Stimulated activated CD8-positive, alpha-beta memory T cell treated with anti-CD3 and anti-CD28 coated beads, Interleukin-15, amount 100 ng/mL, for 4 hours (primary cell): Measurements from ENCODE around the gene IFNA8.
"Not testable (repeated sequence)": the region's sequence is repeated elsewhere in the genome, so short reads cannot be mapped to it uniquely, and the experiment has no call there.

Source experiments
- DNase-seq, 2 donors: peaks; one replicate each; pipeline ENCODE4 v3.0.0-alpha.2; 2020; ENCODE audit warnings: low read depth in 2 of 2

Gene IFNA8

GRCh38 chr9:21408817-21409216 lies at the start of gene IFNA8:
IFNA8 (plus strand) TSS chr9:21409117; CDS start chr9:21409177, 60 bp downstream.
- no peak for DNase-seq

GRCh38 chr9:21362287-21362686 lies 46.6 kb upstream of the IFNA8 start:
- no peak for DNase-seq

- not testable (repeated sequence) for DNase-seq
Measured at GRCh38 chr9:21367169-21367568, 41.7 kb upstream of the IFNA8 start.

GRCh38 chr9:21367957-21368356 lies 41.0 kb upstream of the IFNA8 start, which contains the start of gene IFNA13:
IFNA13 (minus strand) TSS chr9:21368057; CDS start chr9:21368010, 47 bp downstream.
- DNase-seq = no peak

- not testable (repeated sequence) for DNase-seq
Measured at GRCh38 chr9:21371467-21371866, 37.5 kb upstream of the IFNA8 start.

- DNase-seq = no peak
Measured at GRCh38 chr9:21381448-21382339, 27.2 kb upstream of the IFNA8 start.

- DNase-seq = no peak
Measured at GRCh38 chr9:21383627-21384026, 25.3 kb upstream of the IFNA8 start.

- no peak for DNase-seq
Measured at GRCh38 chr9:21385131-21385670, 23.7 kb upstream of the IFNA8 start, which contains the start of gene IFNA2. IFNA2 (minus strand) TSS chr9:21385398; CDS start chr9:21385329, 69 bp downstream.

GRCh38 chr9:21392270-21392669 lies 16.6 kb upstream of the IFNA8 start:
- no peak for DNase-seq

GRCh38 chr9:21395778-21396717 lies 12.9 kb upstream of the IFNA8 start:
- peak in 1 of 2 donors; percentile 8 for DNase-seq

- no peak for DNase-seq
Measured at GRCh38 chr9:21398955-21399489, 9.9 kb upstream of the IFNA8 start.

GRCh38 chr9:21399956-21400355 lies 9.0 kb upstream of the IFNA8 start:
- no peak for DNase-seq

GRCh38 chr9:21402386-21403251 lies 6.3 kb upstream of the IFNA8 start:
- no peak for DNase-seq

- no peak for DNase-seq
Measured at GRCh38 chr9:21404146-21404545, 4.8 kb upstream of the IFNA8 start.

GRCh38 chr9:21412107-21412506 lies 3.2 kb downstream of the IFNA8 start:
- DNase-seq = no peak

- DNase-seq = no peak
Measured at GRCh38 chr9:21413151-21413550, 4.2 kb downstream of the IFNA8 start.

- DNase-seq = no peak
Measured at GRCh38 chr9:21413624-21414023, 4.7 kb downstream of the IFNA8 start.

GRCh38 chr9:21414220-21414940 lies 5.5 kb downstream of the IFNA8 start:
- no peak for DNase-seq

- no peak for DNase-seq
Measured at GRCh38 chr9:21415493-21416267, 6.8 kb downstream of the IFNA8 start.
